ENCODE measurements around the gene ARSB. TPM values are rescaled to one million over a fixed set of nuclear protein-coding genes. Genes with fewer than 3 reads are reported as not detected.

ARSB gene
- total and polyA plus RNA-seq, 10 of the 15 experiments (the other 5 are each of a cell fraction or from before 2014, with no cell fraction given), result 1.2 to 8.2 (median 6.1) TPM

DNA sequence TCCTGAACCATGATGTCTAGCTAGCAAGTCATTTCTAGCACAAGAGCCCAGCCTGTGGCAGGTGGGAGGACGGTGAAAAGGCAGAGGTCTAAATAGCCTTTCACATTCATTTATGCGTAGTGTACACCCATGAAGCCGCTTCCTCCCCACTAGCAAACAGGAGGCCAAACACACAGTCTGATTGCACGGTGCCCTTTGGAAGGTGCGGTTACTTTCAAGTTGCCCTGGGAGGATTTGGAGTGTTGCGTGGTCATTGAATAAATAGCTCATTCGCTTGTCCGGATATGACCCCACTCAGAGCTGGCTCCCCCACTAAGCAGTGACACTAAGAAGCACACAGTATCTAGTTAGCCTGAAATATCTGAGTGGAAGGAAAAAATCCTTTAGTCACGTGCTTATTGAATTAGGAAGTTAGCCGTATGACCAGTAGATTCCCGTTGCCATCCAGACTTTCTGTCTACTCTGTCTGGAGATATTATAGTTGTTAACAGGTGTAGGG is 664 bp upstream of the ARSB start (continued):
- TF ChIP-seq MTA2 (IDR thresholded peaks at IDR 0.05; ENCODE audit: low read depth) (peak; percentile 63), SPI1 (IDR thresholded peaks at IDR 0.05; ENCODE audit: borderline replicate concordance, insufficient read depth, low read depth, low read length) (peak; percentile 50; the same call in 1 of the 2 replicates), SREBF2 (IDR thresholded peaks at IDR 0.05; ENCODE audit: low read length) (no peak), SRF (IDR thresholded peaks at IDR 0.05; ENCODE audit: low read depth in 2 of 2, low read length in 2 of 2) (no peak), LARP7 (IDR thresholded peaks at IDR 0.05) (no peak), HDGF (IDR thresholded peaks at IDR 0.05) (no peak), SP1 (IDR thresholded peaks at IDR 0.05; ENCODE audit: low read depth, low read length) (peak; percentile 22), EGR1 (IDR thresholded peaks at IDR 0.05; ENCODE audit: borderline replicate concordance in 1 of 2, low read depth in 2 of 2, low read length in 2 of 2) (peak in 1 of 2 experiments; percentile 62; a peak in 1 of 3 replicates), ZNF622 (IDR thresholded peaks at IDR 0.05) (no peak), RCOR1 (conservative IDR thresholded peaks at IDR 0.05; ENCODE audit: low read depth, low read length) (no peak), KLF5 (IDR thresholded peaks at IDR 0.05; ENCODE audit: partially characterized antibody) (no peak), BHLHE40 (IDR thresholded peaks at IDR 0.05; ENCODE audit: borderline replicate concordance in 1 of 2, low read depth in 2 of 2, low read length in 1 of 2) (peak; percentile 23 to 62; a peak in 3 of 4 replicates), HDAC2 (IDR thresholded peaks at IDR 0.05) (no peak), POLR2AphosphoS2 (IDR thresholded peaks at IDR 0.05; ENCODE audit: low read depth, low read length) (no peak), POU2F2 (IDR thresholded peaks at IDR 0.05; ENCODE audit: borderline replicate concordance, low read depth, low read length) (peak; percentile 84; the same call in 1 of the 3 replicates), ZZZ3 (IDR thresholded peaks at IDR 0.05; ENCODE audit: control insufficient read depth, insufficient read length, low read depth) (no peak)
- TF ChIP-seq, protein P1, sequence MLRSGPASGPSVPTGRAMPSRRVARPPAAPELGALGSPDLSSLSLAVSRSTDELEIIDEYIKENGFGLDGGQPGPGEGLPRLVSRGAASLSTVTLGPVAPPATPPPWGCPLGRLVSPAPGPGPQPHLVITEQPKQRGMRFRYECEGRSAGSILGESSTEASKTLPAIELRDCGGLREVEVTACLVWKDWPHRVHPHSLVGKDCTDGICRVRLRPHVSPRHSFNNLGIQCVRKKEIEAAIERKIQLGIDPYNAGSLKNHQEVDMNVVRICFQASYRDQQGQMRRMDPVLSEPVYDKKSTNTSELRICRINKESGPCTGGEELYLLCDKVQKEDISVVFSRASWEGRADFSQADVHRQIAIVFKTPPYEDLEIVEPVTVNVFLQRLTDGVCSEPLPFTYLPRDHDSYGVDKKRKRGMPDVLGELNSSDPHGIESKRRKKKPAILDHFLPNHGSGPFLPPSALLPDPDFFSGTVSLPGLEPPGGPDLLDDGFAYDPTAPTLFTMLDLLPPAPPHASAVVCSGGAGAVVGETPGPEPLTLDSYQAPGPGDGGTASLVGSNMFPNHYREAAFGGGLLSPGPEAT (IDR thresholded peaks at IDR 0.05; ENCODE audit: low read depth), result peak; percentile 41; the same call in 1 of the 2 replicates
- TF ChIP-seq, protein P2, sequence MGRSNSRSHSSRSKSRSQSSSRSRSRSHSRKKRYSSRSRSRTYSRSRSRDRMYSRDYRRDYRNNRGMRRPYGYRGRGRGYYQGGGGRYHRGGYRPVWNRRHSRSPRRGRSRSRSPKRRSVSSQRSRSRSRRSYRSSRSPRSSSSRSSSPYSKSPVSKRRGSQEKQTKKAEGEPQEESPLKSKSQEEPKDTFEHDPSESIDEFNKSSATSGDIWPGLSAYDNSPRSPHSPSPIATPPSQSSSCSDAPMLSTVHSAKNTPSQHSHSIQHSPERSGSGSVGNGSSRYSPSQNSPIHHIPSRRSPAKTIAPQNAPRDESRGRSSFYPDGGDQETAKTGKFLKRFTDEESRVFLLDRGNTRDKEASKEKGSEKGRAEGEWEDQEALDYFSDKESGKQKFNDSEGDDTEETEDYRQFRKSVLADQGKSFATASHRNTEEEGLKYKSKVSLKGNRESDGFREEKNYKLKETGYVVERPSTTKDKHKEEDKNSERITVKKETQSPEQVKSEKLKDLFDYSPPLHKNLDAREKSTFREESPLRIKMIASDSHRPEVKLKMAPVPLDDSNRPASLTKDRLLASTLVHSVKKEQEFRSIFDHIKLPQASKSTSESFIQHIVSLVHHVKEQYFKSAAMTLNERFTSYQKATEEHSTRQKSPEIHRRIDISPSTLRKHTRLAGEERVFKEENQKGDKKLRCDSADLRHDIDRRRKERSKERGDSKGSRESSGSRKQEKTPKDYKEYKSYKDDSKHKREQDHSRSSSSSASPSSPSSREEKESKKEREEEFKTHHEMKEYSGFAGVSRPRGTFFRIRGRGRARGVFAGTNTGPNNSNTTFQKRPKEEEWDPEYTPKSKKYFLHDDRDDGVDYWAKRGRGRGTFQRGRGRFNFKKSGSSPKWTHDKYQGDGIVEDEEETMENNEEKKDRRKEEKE (IDR thresholded peaks at IDR 0.05), result no peak
- TF ChIP-seq, protein P3, sequence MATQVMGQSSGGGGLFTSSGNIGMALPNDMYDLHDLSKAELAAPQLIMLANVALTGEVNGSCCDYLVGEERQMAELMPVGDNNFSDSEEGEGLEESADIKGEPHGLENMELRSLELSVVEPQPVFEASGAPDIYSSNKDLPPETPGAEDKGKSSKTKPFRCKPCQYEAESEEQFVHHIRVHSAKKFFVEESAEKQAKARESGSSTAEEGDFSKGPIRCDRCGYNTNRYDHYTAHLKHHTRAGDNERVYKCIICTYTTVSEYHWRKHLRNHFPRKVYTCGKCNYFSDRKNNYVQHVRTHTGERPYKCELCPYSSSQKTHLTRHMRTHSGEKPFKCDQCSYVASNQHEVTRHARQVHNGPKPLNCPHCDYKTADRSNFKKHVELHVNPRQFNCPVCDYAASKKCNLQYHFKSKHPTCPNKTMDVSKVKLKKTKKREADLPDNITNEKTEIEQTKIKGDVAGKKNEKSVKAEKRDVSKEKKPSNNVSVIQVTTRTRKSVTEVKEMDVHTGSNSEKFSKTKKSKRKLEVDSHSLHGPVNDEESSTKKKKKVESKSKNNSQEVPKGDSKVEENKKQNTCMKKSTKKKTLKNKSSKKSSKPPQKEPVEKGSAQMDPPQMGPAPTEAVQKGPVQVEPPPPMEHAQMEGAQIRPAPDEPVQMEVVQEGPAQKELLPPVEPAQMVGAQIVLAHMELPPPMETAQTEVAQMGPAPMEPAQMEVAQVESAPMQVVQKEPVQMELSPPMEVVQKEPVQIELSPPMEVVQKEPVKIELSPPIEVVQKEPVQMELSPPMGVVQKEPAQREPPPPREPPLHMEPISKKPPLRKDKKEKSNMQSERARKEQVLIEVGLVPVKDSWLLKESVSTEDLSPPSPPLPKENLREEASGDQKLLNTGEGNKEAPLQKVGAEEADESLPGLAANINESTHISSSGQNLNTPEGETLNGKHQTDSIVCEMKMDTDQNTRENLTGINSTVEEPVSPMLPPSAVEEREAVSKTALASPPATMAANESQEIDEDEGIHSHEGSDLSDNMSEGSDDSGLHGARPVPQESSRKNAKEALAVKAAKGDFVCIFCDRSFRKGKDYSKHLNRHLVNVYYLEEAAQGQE (IDR thresholded peaks at IDR 0.05; ENCODE audit: low read depth, low read length), result no peak
- TF ChIP-seq, protein P4, sequence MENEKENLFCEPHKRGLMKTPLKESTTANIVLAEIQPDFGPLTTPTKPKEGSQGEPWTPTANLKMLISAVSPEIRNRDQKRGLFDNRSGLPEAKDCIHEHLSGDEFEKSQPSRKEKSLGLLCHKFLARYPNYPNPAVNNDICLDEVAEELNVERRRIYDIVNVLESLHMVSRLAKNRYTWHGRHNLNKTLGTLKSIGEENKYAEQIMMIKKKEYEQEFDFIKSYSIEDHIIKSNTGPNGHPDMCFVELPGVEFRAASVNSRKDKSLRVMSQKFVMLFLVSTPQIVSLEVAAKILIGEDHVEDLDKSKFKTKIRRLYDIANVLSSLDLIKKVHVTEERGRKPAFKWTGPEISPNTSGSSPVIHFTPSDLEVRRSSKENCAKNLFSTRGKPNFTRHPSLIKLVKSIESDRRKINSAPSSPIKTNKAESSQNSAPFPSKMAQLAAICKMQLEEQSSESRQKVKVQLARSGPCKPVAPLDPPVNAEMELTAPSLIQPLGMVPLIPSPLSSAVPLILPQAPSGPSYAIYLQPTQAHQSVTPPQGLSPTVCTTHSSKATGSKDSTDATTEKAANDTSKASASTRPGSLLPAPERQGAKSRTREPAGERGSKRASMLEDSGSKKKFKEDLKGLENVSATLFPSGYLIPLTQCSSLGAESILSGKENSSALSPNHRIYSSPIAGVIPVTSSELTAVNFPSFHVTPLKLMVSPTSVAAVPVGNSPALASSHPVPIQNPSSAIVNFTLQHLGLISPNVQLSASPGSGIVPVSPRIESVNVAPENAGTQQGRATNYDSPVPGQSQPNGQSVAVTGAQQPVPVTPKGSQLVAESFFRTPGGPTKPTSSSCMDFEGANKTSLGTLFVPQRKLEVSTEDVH (IDR thresholded peaks at IDR 0.05; ENCODE audit: low read depth, partially characterized antibody), result no peak

Data from GM12878 (cell line).